NCI-H82 (cell line): ENCODE results near the gene DMXL2.
"Not testable (repeated sequence)": the region's sequence is repeated elsewhere in the genome, so short reads cannot be mapped to it uniquely, and the experiment has no call there.

Source experiments
- DNase-seq: peaks from one replicate; lab custom pipeline; 2025; lab: John Stamatoyannopoulos, UW

DMXL2 gene

DNA sequence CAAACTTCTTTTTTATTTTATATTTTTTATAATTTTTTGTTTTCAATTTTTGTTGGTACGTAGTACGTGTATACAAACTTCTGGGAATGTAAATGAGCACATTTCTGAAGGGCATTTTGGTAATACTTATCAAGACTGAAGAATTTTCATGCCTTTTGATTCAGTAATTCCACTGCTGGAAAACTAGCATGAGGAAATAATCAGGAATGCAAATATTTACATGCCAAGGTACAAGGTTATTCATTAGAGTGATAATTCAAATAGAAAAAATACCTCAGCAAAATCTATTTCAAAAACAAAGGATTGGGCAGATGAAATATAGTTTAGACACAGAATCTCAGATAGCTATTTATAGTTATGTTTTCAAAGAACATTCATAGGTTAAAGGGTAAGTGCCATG, 128.7 kb downstream of the DMXL2 start:
- no peak for DNase-seq

DNA sequence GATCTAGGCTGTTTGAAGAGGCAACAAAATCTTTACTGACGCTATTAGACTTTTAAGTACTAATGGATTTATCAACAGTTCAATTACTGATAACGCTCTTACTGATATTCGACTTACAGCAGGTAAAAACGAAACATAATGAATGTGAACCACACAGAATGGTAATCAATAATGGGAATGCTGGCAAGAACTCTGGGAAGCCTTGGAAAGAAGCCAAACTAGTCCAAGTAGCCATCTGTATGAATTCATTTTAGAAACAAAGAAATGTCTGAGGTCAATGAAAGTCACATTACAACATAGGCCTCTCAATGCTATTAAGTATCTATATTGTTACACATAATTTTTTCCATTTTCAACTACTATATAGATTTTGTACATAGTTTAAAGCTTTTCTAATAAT, 130.0 kb downstream of the DMXL2 start:
- peak; percentile 65 for DNase-seq

DNA sequence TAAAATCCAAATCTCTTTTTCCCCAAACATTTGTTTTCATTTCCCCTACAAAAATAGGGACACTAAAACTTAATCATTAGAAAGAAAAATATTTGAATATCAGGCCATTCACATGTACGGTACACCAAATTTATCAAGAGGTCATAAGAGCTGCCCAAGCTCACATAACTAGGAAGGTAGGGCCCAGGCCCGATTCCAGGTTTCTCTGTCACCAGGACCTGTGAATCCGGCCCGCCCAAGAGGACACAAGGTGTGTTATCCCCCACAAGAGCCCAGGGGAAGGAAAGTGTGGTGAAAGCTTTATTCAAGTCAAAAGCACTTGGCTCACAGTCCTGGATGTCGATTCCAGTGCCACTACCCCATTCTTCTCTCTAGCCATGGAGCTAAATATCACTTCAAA, 130.6 kb downstream of the DMXL2 start:
- DNase-seq, result no peak

DNA sequence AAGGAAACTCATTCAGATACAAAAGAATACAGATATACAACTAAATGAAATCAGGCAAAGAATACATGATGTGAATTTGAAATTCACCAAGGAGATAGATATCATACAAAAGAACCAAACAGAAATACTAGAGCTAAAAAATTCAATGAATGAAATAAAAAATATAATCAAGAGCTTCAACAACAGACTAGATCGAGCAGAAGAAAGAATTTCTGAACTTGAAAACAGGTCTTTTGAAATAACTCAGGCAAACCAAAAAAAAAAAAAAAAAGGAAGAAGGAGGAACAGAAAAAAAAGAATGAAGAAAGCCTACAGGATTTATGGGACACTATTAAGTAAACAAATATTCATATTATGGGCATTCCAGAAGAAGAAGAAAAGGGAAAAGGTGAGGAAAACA, 137.8 kb downstream of the DMXL2 start:
- DNase-seq, result no peak

DNA sequence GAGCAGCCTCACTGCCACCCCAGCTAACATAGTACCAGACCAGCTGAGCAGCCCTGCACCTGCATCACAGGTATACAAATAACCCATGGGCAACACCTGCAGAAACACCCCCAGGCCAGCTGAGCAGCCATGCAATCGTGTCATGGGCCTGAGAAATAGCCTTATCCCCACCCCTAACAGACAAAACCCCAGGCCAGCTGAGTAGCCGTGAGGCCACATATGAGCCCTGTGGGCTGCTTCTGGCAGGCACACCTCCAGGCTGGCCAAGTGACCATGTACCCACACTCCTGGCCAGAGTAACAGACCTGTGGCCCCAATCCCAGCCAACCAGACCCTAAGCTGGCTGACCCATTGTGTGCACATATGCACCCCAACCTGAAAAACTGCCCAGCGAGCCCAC, 138.6 kb downstream of the DMXL2 start:
- DNase-seq, result no peak

DNA sequence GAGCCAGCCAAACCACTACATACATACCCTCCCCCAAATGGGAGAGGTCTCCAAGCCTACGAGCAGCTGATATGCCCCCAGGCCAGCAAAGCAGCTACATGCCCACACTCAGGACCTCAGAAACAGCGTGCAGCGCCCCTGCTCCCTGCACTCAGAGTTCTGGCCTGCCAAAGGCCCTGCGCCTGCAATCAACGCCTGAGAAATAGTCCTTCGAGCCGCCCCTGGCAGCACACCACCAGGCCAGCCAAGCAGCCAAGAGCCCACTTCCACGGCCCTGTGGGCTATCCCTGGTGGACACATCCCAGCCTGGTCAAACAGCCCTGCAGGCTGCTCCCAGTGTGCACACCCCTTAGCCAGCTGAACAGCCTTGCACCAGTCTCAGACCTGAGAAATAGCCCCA, 139.1 kb downstream of the DMXL2 start:
- no peak for DNase-seq

DNA sequence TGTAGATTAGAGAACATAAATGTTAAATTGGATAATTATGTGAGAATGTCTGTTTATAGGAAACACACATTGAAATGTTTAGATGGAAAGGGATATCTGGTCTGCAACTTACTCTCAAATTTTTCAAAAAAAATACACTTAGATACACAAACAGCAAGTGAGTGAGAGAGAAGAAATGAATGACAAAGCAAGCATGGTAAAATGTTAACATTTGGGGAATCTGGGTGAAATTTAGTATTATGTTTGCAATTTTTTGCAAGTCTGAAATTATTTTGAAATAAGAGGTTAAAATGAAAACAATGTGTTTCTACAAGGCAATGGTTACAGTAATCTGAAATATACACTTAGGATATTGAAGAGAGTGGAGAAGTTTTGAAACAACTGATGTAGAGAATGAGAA, 146.8 kb downstream of the DMXL2 start:
- no peak for DNase-seq

DNA sequence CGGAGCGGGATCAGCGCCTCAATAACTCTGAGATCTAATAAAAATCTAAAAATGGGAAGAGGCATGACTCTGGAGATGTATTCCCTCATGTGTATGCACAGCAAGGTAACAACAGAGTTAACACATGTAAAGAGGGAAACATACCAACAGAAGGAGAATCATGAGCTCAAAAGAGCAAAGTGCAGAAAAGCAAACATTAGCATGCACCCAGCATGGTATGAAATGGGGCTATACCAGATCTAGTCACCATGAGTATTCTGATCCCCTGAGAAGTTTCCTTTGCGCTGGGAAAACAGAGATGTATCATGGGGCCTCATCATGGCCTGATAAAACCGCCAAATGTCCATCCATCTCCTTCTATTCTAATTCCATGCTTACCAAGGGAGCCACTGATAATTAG, 152.1 kb downstream of the DMXL2 start:
- no peak for DNase-seq

DNA sequence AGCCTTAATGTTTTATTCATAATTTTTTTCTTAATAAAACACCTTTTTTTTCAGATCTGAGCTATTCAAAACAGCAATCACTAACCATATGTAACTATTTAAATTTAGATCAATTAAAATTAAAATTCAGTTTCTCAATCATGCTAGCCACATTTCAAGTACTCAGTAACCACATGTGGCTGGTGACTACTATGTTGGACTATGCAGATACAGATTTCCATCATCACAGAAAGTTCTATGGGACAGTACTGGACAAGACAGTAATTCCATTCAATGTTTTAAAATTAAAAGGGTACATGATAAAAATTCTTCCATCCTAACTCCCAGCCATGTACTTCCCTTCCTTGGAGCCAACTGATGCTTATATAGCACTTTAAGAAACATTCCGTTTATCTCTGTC, 161.8 kb downstream of the DMXL2 start:
- no peak for DNase-seq

DNA sequence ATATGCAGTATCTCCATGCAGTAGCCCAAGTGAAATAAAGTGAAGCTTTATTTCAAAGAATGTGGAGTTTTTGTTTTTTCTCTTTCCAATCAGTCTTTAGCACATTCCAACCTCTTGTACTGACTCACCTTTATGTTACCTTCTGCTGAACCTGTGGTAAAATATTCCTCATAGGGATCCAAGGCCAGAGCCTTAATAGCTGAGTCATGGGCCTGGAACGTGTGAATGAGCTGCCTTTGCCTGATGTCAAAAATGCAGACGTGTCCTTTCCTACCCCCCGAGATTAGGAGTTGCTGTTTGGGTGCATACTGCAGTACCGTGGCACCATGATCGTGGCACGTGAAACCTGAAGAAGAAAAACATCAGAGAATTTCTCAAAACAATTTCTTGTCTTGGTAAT, 172.6 kb downstream of the DMXL2 start:
- DNase-seq, result no peak

DNA sequence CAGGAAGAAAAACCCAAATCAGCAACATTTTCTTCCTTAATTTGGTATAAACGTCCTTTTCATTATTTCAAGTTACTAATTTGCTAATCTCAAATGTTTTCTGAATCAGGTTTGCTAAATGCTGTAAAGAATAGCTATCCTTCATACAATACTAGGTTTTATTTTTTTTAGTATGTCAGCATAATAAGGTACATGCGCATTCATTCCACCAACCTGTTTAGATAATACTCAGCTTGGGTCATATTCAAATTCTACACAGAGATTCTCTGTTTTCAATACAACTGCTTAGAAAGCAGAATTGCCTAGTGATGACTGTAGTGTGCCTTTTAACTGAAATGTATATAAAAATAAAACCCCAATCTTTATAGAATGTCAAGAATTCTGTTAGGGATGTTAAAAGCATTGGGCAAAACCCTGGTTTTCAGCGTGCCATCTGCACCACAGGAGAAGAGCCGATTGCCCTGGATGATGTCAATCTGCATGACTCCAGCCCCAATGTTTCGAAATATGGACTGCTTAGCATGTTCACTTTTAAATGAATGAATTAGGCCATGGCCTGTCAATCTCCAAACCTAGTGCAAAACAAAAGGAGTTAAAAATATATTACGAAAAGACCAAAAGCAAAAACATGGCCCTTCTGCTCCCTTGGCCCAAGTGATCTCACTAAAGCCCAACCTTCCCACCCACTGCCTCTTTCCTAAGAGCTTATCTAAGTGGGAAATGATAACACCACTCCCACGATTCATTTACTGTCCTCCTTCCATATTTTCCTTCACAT, 173.8 kb downstream of the DMXL2 start:
- DNase-seq, result no peak

DNA sequence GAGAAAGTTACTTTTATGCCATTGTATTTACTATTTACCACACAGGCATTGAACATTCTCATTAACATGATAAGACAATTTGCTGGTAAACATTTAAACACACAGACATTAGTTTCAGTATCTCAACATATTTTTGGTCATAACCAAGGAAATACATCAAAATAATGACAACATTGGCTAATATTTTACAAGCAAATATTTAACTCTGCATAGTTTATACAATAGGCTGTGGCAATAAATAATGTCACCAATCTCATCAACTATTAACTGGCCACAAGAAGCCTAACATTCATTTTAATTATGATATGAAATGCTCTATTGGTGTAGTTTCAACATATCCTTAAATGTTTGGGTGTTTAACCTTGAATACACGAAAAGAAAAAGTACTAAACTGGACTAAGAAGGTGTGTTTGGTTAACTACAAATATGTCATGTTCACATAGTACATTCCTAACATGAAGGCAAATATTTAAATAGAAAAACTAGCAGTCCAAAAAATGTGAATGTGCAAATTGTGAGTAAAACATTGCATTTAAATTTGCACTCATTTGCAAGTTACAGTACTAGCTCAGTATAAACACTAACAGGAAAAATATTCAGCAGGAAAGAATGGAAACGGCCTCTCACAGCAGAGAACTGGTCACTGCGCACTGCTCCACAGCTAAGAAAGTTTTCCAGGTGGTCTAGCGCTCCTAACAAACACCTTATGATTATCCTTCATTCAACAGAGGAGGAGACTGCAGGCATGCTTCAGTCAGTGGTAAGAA, 174.5 kb downstream of the DMXL2 start:
- DNase-seq, result no peak

DNA sequence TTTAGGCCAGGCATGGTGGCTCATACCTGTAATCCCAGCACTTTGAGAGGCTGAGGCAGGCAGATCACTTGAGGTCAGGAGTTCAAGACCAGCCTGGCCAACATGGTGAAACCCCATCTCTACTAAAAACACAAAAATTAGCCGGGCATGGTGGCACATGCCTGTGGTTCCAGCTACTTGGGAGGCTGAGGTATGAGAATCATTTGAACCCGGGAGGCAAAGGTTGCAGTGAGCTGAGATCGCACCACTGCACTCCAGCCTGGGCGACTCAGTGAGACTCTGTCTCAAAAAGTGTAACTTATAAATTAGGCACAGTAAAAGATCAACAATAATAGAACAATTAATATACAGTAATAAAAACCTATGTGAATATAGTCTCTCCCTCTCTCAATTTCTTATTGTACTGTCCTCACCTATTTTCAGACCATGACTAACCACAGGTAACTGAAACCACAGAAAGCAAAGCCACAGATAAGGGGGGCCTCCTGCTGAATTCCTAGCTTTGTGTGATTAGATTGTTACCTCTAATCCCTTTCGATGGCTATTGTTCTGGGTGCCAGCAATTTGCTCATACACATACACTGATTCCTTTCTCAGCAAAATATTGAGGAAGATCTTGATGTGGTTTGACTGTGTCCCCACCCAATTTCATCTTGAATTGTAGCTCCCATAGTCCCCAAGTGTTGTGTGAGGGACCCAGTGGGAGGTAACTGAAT, 176.4 kb downstream of the DMXL2 start:
- DNase-seq, result not testable (repeated sequence)

DNA sequence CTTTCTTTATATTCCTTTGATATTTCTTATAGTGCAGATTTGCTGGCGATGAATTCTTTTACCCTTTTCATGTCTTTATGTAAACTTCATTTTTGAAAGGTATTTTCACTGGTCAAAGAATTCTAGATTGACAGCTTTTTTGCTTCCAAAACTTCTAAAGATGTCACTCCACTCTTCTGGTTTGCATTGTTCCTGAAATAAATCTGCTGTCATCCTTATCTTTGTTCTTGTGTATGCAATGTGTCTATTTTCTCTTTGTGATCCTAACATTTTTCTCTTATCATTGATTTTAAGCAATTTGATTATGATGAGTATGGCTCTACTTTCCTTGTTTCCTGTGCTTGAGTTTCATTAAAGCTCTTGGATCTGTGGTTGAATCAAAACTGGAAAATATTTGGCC, 177.8 kb downstream of the DMXL2 start:
- DNase-seq, result no peak

DNA sequence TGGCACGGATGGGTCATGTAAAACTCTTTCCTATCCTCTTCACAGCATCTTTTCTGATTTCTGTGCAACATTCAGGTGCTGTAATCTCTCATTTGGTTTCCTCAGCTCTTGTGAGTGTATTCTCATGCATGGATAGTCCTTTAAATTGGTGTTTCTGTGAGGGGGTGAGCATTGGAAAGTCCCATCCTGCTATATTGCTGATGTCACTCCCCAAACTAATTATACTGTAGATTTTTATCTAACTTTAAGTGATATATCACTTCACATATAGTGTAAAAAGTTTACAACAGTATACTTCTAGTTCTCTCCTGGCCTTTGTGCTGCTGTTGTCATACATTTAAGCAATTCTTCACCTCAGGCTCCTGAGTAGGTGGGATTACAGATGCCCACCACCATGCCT, 178.5 kb downstream of the DMXL2 start:
- no peak for DNase-seq

DNA sequence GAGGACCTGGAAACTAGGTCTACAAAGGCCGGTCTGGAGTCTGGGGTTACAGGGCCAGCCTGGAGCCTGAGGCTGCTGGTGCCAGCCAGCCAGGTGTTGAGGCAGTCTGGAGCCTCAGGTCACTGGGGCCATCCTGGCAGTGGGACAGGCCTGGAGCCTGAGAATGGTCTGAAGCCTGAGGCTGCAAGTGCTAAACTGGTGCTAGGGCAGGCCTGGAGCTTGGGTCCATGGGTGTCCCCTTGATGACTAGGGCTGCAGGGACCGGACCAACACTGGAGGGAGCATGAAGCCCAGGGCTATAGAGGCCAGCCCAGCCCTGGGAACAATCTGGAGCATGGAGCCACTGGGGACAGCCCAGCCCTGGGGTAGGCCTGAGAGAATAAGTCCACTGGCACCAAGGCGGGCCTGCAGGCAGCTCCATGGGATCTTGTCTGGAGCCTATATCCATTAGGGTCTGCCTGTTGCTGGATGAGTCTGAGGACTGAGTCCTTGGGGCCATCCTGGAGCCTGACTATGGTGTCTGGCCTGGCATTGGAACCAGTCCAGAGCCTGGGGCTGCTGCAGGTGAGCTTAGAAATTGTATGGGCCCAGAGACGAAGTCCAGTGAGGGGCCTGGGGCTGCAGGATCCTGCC, 179.2 kb downstream of the DMXL2 start:
- no peak for DNase-seq

DNA sequence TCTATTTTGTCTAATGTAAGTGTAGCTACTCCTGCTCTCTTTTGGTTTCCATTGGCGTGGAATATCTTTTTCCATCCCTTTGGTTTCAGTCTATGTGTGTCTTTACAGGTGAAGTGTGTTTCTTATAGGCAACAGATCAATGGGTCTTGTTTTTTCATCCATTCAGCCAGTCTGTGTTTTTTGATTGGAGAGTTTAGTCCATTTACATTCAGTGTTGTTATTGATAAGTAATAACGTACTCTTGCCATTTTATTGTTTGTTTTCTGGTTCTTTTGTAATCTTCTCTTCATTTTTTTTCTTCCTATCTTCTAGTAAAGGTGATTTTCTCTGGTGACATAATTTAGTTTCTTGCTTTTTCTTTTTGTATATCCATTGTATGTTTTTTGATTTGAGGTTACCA, 184.0 kb downstream of the DMXL2 start:
- DNase-seq, result no peak

DNA sequence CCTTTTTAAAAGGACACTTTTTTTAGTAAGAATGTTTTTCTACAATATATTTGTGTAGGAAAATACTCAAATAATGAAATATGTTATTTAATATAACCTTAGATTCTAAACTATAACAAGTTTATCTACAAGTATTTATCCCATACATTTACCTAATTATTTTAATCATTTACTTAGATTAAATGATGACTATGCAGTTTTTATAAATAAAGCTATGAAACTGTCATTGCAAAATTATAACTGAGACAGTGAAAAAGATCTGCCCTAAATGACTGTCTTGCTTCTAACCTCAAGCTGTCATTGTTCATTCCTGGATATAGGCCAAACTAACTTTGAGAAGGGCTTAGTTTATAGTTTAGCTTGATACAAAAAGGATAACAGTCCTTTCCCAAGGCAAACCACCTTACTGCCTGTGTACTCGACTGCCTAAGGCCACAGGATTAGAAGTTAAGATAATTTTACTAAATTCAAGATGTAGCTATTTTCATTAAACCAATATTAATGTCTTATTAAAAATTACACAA, 197.0 kb downstream of the DMXL2 start:
- DNase-seq, result peak; percentile 29

DNA sequence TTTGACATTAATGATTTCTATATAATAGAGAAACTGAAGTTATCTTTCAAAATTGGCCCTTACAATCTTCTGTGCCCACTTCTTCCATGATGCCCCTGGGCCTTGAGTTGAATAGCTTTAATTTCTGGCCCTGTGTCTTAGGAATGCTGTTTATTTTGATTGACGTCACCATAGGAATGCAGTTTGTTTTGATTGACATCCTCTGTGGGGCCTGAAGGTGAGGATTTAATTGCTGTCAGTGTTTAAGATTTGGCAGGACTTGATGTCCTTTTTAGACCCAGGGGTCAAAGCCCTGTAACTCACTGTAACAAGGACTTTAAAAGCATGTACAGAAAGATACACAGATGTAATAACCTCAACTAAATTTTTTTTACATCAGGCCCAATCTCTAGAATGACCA, 197.8 kb downstream of the DMXL2 start:
- no peak for DNase-seq

DNA sequence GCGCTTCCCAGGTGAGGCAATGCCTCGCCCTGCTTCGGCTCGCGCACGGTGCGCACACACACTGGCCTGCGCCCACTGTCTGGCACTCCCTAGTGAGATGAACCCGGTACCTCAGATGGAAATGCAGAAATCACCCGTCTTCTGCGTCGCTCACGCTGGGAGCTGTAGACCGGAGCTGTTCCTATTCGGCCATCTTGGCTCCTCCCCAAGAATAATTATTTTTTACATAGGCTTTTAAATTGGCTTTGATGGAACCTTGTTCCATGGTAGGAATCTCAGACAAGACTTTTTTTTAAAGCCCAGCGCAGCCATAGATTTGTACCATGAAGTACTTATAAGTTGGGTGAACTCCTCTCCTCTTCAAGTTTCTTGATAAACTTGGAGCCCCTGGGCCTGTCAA, 199.5 kb downstream of the DMXL2 start:
- not testable (repeated sequence) for DNase-seq

DNA sequence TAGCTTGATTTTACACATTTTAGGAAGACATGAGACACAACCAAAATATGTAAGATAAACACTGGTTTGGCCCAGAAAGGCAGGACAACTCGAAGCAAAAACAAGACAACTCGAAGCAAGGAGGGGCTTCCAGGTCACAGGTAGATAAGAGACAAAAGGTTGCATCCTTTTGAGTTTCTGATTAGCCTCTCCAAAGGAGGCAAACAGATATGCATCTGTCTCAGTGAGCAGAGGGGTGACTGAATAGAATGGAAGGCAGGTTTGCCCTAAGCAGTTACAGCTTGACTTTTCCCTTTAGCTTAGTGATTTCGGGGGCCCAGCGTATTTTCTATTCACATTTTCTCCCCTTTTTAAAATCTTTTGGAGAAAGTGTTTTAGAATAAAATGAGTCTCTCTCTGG, 206.4 kb downstream of the DMXL2 start:
- DNase-seq, result no peak

DNA sequence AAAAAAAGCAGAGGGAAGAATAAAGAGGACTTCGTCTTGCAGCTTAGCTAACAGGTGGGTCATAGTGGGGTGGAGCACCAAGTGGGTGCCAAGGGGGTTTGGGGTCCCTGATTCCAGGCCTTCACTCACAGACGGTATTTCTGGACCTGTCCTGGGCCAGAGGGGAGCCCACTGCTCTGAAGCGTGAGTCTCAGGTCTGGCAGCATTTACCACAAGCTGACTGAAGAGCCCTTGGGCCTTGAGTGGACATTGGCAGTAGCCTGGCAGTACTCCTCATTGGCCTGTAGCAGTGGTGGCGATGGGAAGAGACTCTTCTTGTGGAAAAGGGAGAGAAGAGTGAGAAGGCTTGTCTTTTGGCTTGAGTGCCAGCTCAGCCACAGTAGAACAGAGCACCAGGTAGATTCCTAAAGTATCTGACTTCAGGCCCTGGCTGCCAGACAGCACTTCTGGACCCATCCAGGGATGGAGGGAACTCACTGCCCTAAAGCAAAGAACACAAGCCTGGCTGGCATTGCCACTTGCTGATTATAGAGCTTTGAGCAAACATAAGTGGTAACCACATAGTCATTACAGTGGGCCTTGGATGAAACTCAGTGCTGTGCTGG, 208.2 kb downstream of the DMXL2 start:
- DNase-seq, result no peak
